Smooth muscle cell (in vitro differentiated cells): ENCODE results near the gene OR1S2. TPM values are rescaled to one million over a fixed set of nuclear protein-coding genes. Genes with fewer than 3 reads are reported as not detected.

Experiments
- DNase-seq: peaks from one replicate; lab custom pipeline; 2025; ENCODE audit not compliant: unreplicated experiment; lab: John Stamatoyannopoulos, UW
- H2AFZ ChIP-seq: fragments of 200-600 bp; sonication (generic); 2 replicates; pipeline ENCODE4 v1.6.0; 2016; ENCODE audit warnings: antibody characterized with exemption, low read depth, mild to moderate bottlenecking
- H3F3A ChIP-seq: fragments of 200-600 bp; sonication (generic); 2 replicates; pipeline ENCODE4 v1.6.0; 2017; ENCODE audit warnings: antibody characterized with exemption, low read depth
- H3K27ac ChIP-seq: fragments of 200-600 bp; sonication (generic); 2 replicates; pipeline ENCODE4 v1.5.1; 2016; ENCODE audit warnings: low read depth, mild to moderate bottlenecking
- H3K27me3 ChIP-seq: fragments of 200-600 bp; sonication (generic); 2 replicates; pipeline ENCODE4 v1.6.1; 2016; ENCODE audit warnings: low read depth, mild to moderate bottlenecking
- H3K36me3 ChIP-seq: fragments of 200-600 bp; sonication (generic); 2 replicates; pipeline ENCODE4 v1.5.1; 2016; ENCODE audit warnings: low read depth
- H3K4me1 ChIP-seq: fragments of 200-600 bp; sonication (generic); 2 replicates; pipeline ENCODE4 v1.5.1; 2016; ENCODE audit warnings: low read depth
- H3K4me2 ChIP-seq: fragments of 200-600 bp; sonication (generic); 2 replicates; pipeline ENCODE4 v1.6.0; 2016; ENCODE audit warnings: mild to moderate bottlenecking
- H3K4me3 ChIP-seq: fragments of 200-600 bp; sonication (generic); 2 replicates; pipeline ENCODE4 v1.5.1; 2016; ENCODE audit warnings: mild to moderate bottlenecking
- H3K79me2 ChIP-seq: fragments of 200-600 bp; sonication (generic); 2 replicates; pipeline ENCODE4 v1.6.0; 2016; ENCODE audit warnings: low read depth, mild to moderate bottlenecking
- H3K9ac ChIP-seq: fragments of 200-600 bp; sonication (generic); 2 replicates; pipeline ENCODE4 v1.6.0; 2016; ENCODE audit warnings: low read depth
- H3K9me3 ChIP-seq: fragments of 200-600 bp; sonication (generic); replicated peaks from 2 replicates; pipeline ENCODE4 v1.5.1; 2016; ENCODE audit warnings: low read depth
- H4K20me1 ChIP-seq: fragments of 200-600 bp; sonication (generic); 2 replicates; pipeline ENCODE4 v1.6.0; 2016; ENCODE audit warnings: low read depth
- CTCF ChIP-seq: fragments of 200-600 bp; sonication (generic); IDR thresholded peaks from 2 replicates; pipeline ENCODE4 v1.5.1; 2017; ENCODE audit warnings: borderline replicate concordance, mild to moderate bottlenecking, antibody characterized with exemption; ENCODE audit not compliant: insufficient read depth, poor library complexity, severe bottlenecking
- WGBS: methylation state at CpG from one replicate; pipeline ENCODE4 v1.1.7; 2016; ENCODE audit warnings: low lambda C conversion rate; 5-methylcytosine and 5-hydroxymethylcytosine counted together
- polyA plus RNA-seq: library from polyadenylated mRNA; unstranded; fragments of >200 nt; fragmentation: Nextera tagmentation; extraction: Ambion mirVana; gene quantifications from 2 replicates; pipeline ENCODE4 v1.2.1, GENCODE V29; 2016
- total RNA-seq: library from RNA; depleted of rRNA; stranded (reverse); fragments of >200 nt; gene quantifications from 2 replicates; pipeline ENCODE4 v1.2.3, GENCODE V29; 2014

OR1S2 gene
- total RNA-seq (not detected in 2 replicates), polyA plus RNA-seq (not detected in 2 replicates)

GRCh38 chr11:58204042-58204441 lies at the start of gene OR1S2:
Gene OR1S2 (minus strand): TSS chr11:58204142. CDS start chr11:58204142, 0 bp downstream.
- H3K4me2 ChIP-seq, result no peak within 1 kb of the TSS
- TF ChIP-seq CTCF, result no peak
- H3K9me3 ChIP-seq, result no peaks in the 10 kb centered on the region
- no peak within 1 kb of the TSS for H3K9ac ChIP-seq
- H3K4me1 ChIP-seq, result no peaks in the 10 kb centered on the region
- no peaks in the 10 kb centered on the region for H3F3A ChIP-seq
- no peaks in the 10 kb centered on the region for H3K27me3 ChIP-seq
- H3K79me2 ChIP-seq, result no peaks in the 10 kb centered on the region
- H2AFZ ChIP-seq, result no peak within 1 kb of the TSS
- no peak within 1 kb of the TSS for H3K27ac ChIP-seq
- no peaks in the 10 kb centered on the region for H4K20me1 ChIP-seq
- no peak for DNase-seq
- H3K4me3 ChIP-seq, result no peak within 1 kb of the TSS
- H3K36me3 ChIP-seq, result no peaks in the 10 kb centered on the region

- Histone ChIP-seq H2AFZ (no peak overlapping the region), H3K4me3 (no peak overlapping the region), H3K36me3 (no peaks in the 10 kb centered on the region), H3K4me2 (no peak overlapping the region), H3K27ac (no peak overlapping the region), H3K4me1 (no peaks in the 10 kb centered on the region), H3F3A (no peaks in the 10 kb centered on the region), H3K9ac (no peak overlapping the region), H3K79me2 (no peaks in the 10 kb centered on the region), H4K20me1 (no peaks in the 10 kb centered on the region), H3K27me3 (no peaks in the 10 kb centered on the region), H3K9me3 (no peaks in the 10 kb centered on the region)
- TF ChIP-seq CTCF, result no peak
- WGBS, result 98% methylated on average over 2 of the region's 2 CpGs
- no peak for DNase-seq
Measured at GRCh38 chr11:58243954-58244353, 40.0 kb upstream of the OR1S2 start.

GRCh38 chr11:58227956-58228615 lies 24.1 kb upstream of the OR1S2 start:
- 93% methylated on average over 32 of the region's 32 CpGs for WGBS
- H3K4me1 ChIP-seq, result no peaks in the 10 kb centered on the region
- no peak overlapping the region for H3K4me2 ChIP-seq
- DNase-seq, result no peak
- no peak overlapping the region for H3K9ac ChIP-seq
- no peaks in the 10 kb centered on the region for H3K79me2 ChIP-seq
- H2AFZ ChIP-seq, result no peak overlapping the region
- no peaks in the 10 kb centered on the region for H3K36me3 ChIP-seq
- no peak overlapping the region for H3K27ac ChIP-seq
- no peaks in the 10 kb centered on the region for H3K9me3 ChIP-seq
- no peaks in the 10 kb centered on the region for H3F3A ChIP-seq
- H4K20me1 ChIP-seq, result no peaks in the 10 kb centered on the region
- no peaks in the 10 kb centered on the region for H3K27me3 ChIP-seq
- no peak overlapping the region for H3K4me3 ChIP-seq
- TF ChIP-seq CTCF, result no peak

GRCh38 chr11:58222721-58223120 lies 18.8 kb upstream of the OR1S2 start:
- no peaks in the 10 kb centered on the region for H3K79me2 ChIP-seq
- H3F3A ChIP-seq, result no peaks in the 10 kb centered on the region
- H3K27me3 ChIP-seq, result no peaks in the 10 kb centered on the region
- H3K4me1 ChIP-seq, result no peaks in the 10 kb centered on the region
- no peaks in the 10 kb centered on the region for H3K9me3 ChIP-seq
- no peak overlapping the region for H3K27ac ChIP-seq
- no peak for TF ChIP-seq CTCF
- no peaks in the 10 kb centered on the region for H4K20me1 ChIP-seq
- no peak overlapping the region for H3K4me3 ChIP-seq
- H3K9ac ChIP-seq, result no peak overlapping the region
- DNase-seq, result no peak
- no peak overlapping the region for H3K4me2 ChIP-seq
- H3K36me3 ChIP-seq, result no peaks in the 10 kb centered on the region
- 63% methylated on average over 7 of the region's 7 CpGs for WGBS
- no peak overlapping the region for H2AFZ ChIP-seq
